ENCODE results near the gene FAM98B. TPM values are rescaled to one million over a fixed set of nuclear protein-coding genes. Genes with fewer than 3 reads are reported as not detected.

The FAM98B gene
- total RNA-seq, 1 donor from 2014 or later, result 25.6 TPM

DNA sequence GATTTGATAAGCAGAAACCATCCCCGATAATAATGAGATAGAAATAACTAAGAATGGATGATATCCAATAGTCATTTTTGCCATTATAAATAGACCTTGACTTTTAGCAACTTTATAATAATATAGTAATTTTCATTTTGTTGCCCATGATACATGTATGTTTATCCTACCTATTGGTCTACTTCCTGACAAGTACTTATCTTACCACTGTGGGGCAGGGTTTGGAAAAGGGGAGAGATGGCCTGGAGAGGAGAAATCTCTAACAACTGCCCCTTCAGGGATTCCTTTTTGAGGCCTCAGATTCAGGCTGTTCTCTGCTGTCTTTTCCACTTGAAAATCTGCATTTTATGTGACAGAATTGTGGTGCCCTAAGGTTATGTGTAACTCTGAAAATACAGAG lies 42.2 kb downstream of the FAM98B start:
- intact Hi-C loops (cut with DNase I), result no loop called here
- no peak for DNase-seq (ENCODE audit: low spot score)

DNA sequence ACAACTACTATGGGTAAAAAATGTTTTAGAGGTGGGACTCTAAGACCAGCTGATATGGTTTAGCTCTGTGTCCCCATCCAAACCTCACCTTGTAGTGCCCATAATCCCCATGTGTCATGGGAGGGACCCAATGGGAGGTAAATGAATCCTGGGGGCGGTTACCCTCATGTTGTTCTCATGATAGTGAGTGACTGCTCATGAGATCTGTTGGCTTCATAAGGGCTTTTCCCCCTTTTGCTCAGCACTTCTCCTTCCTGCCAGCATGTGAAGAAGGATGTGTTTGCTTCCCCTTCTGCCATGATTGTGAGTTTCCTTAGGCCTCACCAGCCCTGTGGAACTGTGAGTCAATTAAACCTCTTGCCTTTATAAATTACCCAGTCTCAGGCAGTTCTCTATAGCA lies 45.7 kb downstream of the FAM98B start:
- intact Hi-C loops (cut with DNase I), result no loop called here
- no peak for DNase-seq (ENCODE audit: low spot score)

DNA sequence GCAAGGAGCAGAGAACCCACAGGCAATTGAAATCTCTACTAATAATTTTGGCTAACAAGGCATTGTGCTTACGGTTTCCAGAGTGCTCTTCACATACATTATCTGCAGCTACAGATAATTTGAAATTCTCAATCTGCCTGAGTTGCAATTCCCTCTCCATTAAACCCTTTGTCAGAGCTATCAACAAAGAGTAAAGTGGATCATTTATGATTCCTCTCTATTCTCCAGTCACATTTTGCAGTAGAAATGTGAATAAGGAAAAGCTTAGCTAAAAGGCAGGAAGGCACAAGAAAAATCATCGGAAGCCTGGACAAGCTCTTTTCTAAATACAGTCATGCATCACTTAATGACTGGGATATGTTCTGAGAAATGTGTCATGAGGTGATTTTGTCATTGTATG lies 49.6 kb downstream of the FAM98B start:
- intact Hi-C loops (cut with DNase I), result no loop called here
- DNase-seq (ENCODE audit: low spot score), result no peak

DNA sequence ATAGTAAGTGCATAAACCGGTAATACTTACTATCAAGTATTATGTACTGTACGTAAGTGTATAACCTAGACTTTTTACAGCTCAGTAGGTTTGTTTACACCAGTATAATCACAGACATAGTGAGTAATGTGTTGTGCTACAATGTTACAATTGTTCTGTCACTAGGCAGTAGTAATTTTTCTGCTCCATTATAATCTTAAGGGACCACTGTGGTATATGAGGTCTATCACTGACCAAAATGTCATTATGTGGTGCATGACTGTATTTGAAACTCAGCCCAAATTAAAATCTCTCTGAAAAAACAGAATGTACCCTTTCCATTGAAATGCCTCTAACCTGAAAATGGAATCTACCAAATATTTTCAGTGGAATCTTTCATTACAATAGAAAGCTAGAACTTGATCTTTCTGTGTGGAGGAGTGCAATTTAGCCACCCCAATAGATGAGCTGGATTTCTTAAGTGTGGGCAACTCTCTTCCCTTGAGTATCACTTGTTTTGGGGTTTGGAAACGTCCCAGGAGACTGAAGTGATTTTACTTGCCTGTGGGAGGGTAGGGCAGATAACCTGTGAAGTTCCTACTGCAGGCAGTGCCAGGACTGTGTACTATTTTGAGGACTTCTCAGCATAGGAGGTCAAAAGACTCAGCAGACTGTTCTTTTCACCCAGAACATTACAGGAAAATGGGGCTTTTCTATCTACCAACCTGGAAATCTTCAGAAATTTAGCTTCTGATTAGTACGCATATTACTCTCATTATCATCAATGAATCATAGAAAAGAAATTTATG lies 50.9 kb downstream of the FAM98B start:
- intact Hi-C loops (cut with DNase I), result no loop called here
- no peak for DNase-seq (ENCODE audit: low spot score)

DNA sequence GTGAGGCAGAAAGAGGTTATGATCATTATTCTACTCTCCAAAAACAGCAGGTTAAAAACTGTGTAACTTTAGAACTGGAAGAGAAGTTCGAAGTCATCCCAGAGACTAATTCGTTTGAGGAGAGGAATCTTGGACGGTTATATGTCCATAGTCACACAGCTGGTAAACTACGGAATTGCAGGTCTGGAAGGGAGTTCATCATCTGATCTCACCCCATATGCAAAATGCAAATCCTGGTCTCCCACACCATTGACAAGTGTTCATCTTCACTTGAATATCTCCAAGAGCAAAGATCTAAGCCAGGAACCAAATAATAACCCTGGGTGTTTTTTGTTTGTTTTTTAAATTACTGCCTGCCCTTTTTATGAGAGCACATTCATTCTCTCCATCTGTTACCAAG lies 53.1 kb downstream of the FAM98B start:
- no peak for DNase-seq (ENCODE audit: low spot score)
- intact Hi-C loops (cut with DNase I), result no loop called here

DNA sequence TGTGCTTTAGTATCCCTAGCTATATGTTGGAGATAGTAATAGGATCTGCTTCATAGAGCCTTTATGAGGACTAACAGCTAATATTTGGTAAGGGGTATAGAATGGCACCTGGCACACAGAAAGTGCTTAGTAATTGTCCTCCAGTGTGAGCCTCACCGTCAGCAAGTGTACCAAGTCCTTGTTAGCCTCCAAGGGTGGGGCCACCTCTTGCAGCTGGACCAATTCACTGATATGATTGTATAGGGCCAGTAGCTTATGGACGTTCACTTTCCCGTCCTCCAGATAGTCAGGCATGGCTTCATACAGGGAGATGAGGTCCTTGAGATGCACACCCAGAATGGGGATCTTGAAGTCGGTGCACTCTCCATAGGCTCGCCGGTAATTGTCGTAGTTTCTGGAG lies 53.6 kb downstream of the FAM98B start:
- intact Hi-C loops (cut with DNase I), result no loop called here
- DNase-seq (ENCODE audit: low spot score), result no peak

DNA sequence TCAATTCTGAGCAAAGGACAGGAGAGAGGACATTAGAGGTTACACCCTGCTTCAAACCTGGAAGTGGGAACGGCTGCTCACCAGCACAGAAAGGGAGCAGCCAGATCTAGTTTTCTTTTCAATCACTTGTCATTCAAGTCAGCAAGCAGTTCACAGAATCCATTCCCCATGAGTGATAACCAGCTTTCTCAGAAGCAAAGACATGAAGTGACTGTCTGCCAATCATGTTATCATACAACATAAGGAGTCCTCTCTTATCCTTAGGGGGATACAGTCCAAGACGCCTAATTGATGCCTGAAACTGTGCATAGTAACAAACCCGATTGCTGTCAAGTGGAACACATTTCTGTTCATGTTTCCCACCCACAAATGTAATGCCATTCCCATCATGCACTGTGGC lies 54.7 kb downstream of the FAM98B start:
- intact Hi-C loops (cut with DNase I), result no loop called here
- no peak for DNase-seq (ENCODE audit: low spot score)

DNA sequence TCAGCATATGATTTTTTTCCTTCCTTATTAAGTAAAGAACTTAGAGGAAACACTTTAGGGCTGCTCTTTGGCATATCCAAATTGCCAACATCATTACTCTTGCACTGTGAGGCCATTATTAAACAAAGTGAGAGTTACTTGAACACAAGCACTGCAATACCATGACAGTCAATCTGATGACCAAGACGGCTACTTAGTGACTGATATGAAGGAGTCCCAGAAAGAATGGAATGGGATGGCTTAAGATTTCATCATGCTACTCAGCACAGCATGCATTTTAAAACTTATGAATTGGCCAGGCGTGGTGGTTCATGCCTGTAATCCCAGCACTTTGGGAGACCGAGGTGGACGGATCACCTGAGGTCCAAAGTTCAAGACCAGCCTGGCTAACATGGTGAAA lies 55.2 kb downstream of the FAM98B start:
- DNase-seq (ENCODE audit: low spot score), result no peak
- intact Hi-C loops (cut with DNase I), result no loop called here

DNA sequence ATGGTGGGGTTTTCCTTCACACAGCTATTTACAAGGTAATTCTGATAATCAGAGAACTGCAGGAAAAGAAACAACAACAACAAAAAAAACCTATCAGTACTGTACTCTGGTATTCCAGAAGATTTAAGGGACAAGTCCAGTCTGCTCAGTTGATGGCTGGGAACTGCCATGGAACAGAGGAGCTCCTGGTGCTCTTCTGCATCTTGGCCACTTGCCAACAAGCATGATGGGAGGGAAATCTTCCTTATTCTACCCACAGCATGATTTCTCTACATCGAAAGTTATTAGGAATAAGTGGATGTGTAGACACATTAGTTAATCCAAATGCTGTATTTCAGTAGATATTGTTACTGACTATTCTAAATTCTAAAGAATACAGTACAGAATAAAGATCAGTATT lies 59.0 kb downstream of the FAM98B start:
- DNase-seq (ENCODE audit: low spot score), result no peak
- intact Hi-C loops (cut with DNase I), result no loop called here

DNA sequence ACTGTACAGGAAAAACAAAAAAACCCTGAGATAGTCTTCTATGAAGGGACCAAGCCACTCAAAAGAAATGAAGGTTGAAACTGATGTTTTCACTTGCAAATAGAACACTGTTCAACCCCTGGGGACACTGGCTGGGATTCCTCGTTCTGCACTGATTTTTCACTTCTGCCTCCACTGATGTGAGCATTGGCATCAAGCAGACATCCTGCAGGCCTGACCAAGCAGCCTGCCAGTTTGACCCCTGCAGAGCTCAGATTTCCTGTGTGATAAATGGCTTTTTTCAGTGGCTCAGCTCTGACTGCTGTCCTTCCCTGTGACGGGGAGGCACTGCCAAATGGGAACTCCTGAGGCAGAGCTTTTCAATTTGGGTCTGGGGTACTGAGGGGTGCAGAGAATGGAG lies 60.7 kb downstream of the FAM98B start:
- intact Hi-C loops (cut with DNase I), result no loop called here
- no peak for DNase-seq (ENCODE audit: low spot score)

DNA sequence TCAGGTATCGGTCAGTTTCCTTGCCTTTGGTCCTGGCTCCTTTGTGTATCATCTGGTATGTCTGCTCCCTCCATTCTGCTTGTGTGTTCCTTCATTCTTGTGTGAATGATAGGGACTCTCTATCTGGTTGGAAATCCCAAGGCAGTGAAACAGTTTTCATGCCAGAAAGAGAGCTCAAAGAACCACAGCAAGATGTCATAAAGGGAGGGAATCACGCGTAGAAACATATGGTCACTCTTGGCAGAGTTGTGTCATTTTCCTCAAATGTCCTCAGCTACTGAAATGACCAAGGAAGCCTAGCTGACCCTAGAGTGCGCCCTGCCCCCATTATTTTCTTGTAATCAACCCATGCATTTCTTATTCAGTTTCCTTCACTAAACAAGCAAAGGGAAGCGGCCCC lies 62.7 kb downstream of the FAM98B start:
- intact Hi-C loops (cut with DNase I), result no loop called here
- no peak for DNase-seq (ENCODE audit: low spot score)

DNA sequence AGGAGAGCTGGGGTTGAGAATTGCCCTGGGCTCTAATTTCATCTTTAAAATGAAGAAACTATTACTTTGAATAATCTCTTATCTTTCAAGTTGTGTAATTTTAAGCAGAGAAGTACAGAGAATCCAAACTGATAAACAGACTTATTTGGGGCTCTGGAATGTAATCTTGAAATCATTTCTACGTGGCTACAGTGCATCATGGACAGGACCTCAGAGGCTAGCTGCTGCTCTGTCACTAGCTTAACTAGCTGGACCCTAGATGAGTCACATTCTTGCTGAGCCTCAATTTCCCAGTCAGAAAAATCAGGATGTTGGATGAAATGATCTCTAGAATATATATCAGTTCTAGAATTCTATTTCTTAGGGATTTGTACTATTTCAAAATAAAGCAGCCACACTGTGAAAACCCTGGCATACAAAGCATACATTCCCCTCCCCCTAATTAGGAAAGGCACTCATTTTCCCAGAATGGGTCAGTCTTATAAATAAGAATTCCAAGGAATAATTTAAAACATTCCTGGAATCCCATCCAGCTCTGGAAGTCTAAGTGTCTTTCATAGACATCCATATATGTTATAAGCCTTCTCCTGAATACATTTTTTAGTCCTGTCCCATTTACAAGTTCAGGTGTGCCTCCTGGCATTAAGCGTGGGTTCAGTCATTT lies 63.5 kb downstream of the FAM98B start:
- intact Hi-C loops (cut with DNase I), result no loop called here

DNA sequence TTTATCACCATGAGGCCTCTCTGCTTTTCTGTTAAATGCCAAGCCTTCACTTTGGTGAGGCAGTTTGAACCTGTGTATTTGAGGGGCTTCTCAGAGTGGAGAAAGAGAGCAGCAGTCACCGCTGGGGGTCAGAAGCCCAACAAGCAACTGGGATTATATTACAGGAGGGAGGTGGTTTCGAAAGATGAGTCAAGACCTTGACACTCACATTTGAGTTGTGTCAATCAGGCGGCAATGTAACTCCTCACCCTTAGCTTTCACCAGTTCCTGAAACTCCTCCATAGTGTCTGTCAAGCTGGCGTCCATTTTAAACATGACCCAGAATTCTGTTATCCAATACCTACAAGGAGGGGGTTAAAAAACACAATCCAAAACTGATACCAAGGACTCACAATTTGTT lies 64.2 kb downstream of the FAM98B start:
- DNase-seq (ENCODE audit: low spot score), result no peak
- intact Hi-C loops (cut with DNase I), result no loop called here

More for the DNA sequence above, 63.5 kb downstream of the FAM98B start:
- no peak for DNase-seq (ENCODE audit: low spot score)

DNA sequence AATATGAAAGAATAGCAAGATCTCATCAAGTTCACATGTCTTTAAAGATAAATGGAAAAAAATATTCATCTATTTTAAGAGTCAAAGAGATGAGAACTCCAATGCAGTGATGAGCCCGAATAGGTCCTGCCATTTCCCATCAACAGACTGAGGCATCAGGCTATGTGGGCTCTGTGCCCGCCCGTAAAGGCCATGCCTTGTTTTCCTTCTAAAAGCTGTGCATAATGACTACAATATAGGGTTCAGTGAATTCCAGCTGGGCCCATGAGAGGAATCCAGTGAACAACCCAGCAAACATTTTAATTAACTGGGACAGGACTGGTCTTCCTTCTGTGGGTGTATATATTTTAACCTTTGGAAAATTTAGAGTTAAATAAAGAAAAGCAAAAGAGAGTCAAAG lies 66.1 kb downstream of the FAM98B start:
- intact Hi-C loops (cut with DNase I), result no loop called here
- DNase-seq (ENCODE audit: low spot score), result no peak

DNA sequence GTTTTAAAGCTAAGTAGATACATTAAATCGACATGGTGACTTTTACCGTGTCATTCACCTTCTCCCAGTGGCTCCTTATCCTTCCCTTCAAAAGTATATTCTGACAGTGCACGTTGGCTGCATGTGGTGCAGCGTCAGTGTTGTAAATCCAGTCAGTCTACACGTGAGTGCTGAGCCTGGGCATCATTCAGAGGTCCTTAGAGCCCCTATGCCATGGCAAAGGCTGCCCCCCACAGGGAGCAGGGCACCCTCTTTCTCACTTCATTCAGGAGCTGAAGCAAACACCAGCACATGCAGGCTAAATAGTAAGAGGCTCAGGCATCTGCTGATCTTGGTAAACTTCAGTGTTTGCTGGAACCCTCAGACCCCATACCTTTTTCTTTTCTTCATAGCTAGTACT lies 67.4 kb downstream of the FAM98B start:
- no peak for DNase-seq (ENCODE audit: low spot score)
- intact Hi-C loops (cut with DNase I), result no loop called here

DNA sequence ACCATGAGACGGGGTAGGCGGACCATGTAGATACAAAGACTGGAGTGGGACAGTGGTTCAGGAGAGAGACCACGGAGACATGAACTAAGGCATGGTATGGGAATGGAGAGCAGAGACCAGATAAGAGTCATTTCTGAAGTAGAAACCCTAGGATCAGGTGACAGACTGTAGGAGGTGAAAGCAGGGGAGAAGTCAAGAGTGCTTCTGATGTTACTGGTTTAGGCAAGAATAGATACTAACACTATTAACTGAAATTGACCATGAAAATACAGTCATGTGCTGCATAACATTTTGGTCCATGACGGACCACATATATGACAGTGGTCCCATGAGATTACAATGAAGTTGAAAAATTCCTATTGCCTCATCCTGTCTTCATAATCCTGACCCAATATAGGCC lies 69.0 kb downstream of the FAM98B start:
- intact Hi-C loops (cut with DNase I), result no loop called here

DNA sequence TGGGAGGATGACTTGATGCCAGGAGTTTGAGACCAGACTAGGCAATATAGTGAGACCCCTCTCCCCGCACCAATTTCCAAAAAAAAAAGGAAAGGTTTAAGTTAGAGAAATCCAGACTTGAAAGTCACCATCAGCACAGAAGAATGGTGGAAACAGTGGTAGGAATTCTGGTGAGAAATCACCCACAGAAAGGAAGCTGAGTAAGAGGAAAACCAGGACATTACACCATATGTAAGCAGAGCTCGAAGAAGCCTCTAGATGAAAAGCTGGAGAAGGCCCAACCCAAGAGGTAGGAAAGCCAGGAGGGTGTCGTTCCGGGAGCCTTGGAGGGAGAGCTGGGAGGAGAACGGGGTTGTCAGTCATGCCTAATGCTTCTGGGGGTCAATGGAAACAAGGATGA lies 70.2 kb downstream of the FAM98B start:
- intact Hi-C loops (cut with DNase I), result no loop called here
- DNase-seq (ENCODE audit: low spot score), result no peak

More for the DNA sequence above, 69.0 kb downstream of the FAM98B start:
- no peak for DNase-seq (ENCODE audit: low spot score)

DNA sequence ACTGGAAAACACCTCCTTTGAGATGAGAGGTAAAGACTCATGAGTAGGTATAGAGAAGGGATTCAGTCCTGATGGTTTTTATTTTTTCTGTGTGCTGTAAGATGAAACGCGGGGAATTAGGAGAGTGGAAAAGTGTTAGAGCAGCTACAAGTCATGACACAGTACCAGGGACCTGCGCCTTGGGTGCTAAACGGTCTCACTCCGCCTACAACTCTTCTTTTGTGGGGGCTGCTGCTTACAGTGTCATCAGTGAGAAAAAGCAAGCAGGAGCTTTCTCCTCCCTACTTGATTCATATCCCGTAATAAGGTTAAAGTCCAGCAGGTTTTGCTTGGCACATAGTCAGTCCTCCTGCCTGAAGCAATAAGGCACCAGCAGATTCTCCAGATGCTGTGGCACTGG lies 71.6 kb downstream of the FAM98B start:
- no peak for DNase-seq (ENCODE audit: low spot score)
- intact Hi-C loops (cut with DNase I), result no loop called here

DNA sequence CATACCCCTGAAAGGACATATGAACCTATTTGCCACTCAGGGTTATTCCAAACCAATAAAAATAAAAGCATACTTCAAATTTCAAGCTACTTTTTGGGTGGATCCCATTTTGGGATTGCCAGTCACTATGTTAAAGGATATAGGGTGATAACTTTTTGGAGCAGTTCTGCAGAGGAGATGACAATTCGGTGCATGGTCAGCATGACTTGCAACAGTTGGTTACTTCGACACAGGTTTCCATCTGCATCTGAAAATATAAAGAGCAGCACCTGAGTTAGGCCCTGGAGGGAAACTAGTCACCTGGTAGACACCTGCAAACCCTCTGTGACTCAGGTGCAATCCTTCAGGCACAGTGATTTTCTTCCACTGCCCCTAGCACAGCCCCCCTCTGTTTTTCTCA lies 72.2 kb downstream of the FAM98B start:
- no peak for DNase-seq (ENCODE audit: low spot score)
- intact Hi-C loops (cut with DNase I), result no loop called here

DNA sequence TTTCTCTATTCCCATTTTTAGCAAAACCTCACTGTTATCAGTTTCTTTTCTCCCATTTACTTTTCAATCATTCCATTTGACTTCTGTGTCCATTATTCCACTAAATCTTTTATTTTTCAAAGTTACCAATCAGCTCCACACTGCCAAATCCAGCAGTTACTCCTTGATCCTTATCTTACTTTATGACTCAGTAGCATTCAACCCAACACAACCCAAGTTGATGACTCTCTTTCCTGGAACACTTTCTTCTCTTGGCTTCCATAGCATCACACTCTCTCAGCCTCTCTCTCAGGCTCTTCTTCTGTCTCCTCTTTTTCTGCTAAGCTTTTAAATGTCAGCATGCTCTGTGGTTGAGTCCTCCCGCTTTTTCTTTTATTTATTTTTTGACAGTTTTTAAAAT lies 74.4 kb downstream of the FAM98B start:
- intact Hi-C loops (cut with DNase I), result no loop called here
- no peak for DNase-seq (ENCODE audit: low spot score)

DNA sequence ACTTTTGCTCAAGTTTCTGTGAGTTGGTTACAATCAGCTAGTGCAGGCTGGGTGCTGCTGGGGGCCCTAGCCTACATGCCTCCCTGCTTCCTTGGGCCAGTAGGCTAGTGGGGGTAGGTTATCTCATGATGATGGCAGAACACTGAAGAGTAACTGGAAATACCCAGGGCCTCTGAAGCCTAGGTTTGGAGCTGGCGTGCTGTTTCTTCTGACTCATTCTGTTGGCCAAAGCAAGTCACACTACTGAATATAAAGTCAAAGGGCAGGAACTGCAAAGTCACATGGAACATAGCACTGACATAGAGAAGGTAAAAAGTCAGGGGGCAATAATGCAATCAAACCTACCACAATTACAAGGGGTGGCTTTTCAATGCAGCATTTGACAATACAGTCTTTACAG lies 76.2 kb downstream of the FAM98B start:
- no peak for DNase-seq (ENCODE audit: low spot score)
- intact Hi-C loops (cut with DNase I), result no loop called here

DNA sequence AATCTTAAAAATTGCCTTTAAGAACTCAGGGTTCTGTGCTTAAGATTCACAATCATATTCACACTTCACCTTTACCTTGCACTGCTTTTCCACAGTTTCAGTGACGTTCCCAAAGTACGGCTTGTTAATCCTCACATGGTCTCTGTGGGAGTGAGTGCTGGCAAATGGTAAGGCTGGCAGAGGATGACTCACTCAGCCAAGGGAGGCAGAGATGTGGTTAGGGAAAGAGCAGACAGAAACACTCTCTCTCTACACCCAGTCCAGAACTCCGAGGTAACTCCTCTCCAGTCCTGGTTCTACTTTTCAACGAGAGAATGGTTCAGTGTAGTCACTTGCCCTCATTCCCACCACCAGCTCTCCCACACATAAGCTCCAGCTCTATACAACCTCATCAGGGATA lies 77.6 kb downstream of the FAM98B start:
- DNase-seq (ENCODE audit: low spot score), result no peak
- intact Hi-C loops (cut with DNase I), result no loop called here
